Activated CD4-positive, alpha-beta T cell treated with anti-CD3 and anti-CD28 coated beads, Interleukin-2, amount 50 U/mL, for 1 hour (primary cell): ENCODE data around the gene RSAD2.
"Not testable (repeated sequence)": the region's sequence is repeated elsewhere in the genome, so short reads cannot be mapped to it uniquely, and the experiment has no call there.

Experiments
- DNase-seq: peaks from one replicate; pipeline ENCODE4 v3.0.0-alpha.2; 2020

RSAD2 gene

GRCh38 chr2:6877402-6878304 is at the start of gene RSAD2:
Gene RSAD2 (plus strand): TSS chr2:6877777. CDS start chr2:6877801, 24 bp downstream.
- no peak for DNase-seq

- DNase-seq = no peak
Observed at GRCh38 chr2:6828299-6828584, 49.3 kb upstream of the RSAD2 start.

- DNase-seq = no peak
Observed at GRCh38 chr2:6831229-6831628, 46.3 kb upstream of the RSAD2 start.

- DNase-seq = no peak
Observed at GRCh38 chr2:6832596-6833299, 44.8 kb upstream of the RSAD2 start.

- no peak for DNase-seq
Observed at GRCh38 chr2:6833300-6833604, 44.3 kb upstream of the RSAD2 start.

- no peak for DNase-seq
Observed at GRCh38 chr2:6834163-6834562, 43.4 kb upstream of the RSAD2 start.

- no peak for DNase-seq
Observed at GRCh38 chr2:6835467-6835866, 42.1 kb upstream of the RSAD2 start.

GRCh38 chr2:6838673-6839319 is 38.8 kb upstream of the RSAD2 start:
- DNase-seq = no peak

GRCh38 chr2:6841537-6842287 is 35.9 kb upstream of the RSAD2 start:
- DNase-seq = no peak

- DNase-seq = no peak
Observed at GRCh38 chr2:6845312-6845711, 32.3 kb upstream of the RSAD2 start.

GRCh38 chr2:6845903-6846302 is 31.7 kb upstream of the RSAD2 start:
- DNase-seq = no peak

GRCh38 chr2:6846540-6846939 is 31.0 kb upstream of the RSAD2 start:
- DNase-seq = no peak

- DNase-seq = no peak
Observed at GRCh38 chr2:6846967-6847681, 30.5 kb upstream of the RSAD2 start.

GRCh38 chr2:6852195-6852594 is 25.4 kb upstream of the RSAD2 start:
- no peak for DNase-seq

GRCh38 chr2:6854416-6854815 is 23.2 kb upstream of the RSAD2 start:
- no peak for DNase-seq

- DNase-seq = no peak
Observed at GRCh38 chr2:6855860-6856547, 21.6 kb upstream of the RSAD2 start.

- no peak for DNase-seq
Observed at GRCh38 chr2:6856548-6856920, 21.0 kb upstream of the RSAD2 start.

- not testable (repeated sequence) for DNase-seq
Observed at GRCh38 chr2:6858466-6859027, 19.0 kb upstream of the RSAD2 start.

GRCh38 chr2:6860296-6860695 is 17.3 kb upstream of the RSAD2 start:
- no peak for DNase-seq

GRCh38 chr2:6863792-6864191 is 13.8 kb upstream of the RSAD2 start:
- DNase-seq = no peak

- DNase-seq = no peak
Observed at GRCh38 chr2:6864231-6864754, 13.3 kb upstream of the RSAD2 start.
